Colonic mucosa (tissue), 4 donors: ENCODE data around the gene ZNF407. TPM values are rescaled to one million over a fixed set of nuclear protein-coding genes. Genes with fewer than 3 reads are reported as not detected.

Experiments
- DNase-seq: peaks from one replicate; pipeline ENCODE4 v3.0.0-alpha.2; 2020
- H3K27ac ChIP-seq: fragments of 200-600 bp; one replicate; pipeline ENCODE4 v1.8.0; 2021
- H3K27me3 ChIP-seq: fragments of 200-600 bp; one replicate; pipeline ENCODE4 v1.8.0; 2021
- H3K36me3 ChIP-seq: fragments of 200-600 bp; one replicate; pipeline ENCODE4 v1.8.0; 2021
- H3K4me1 ChIP-seq: fragments of 200-600 bp; one replicate; pipeline ENCODE4 v1.8.0; 2021; ENCODE audit warnings: mild to moderate bottlenecking
- H3K4me3 ChIP-seq: fragments of 200-600 bp; one replicate; pipeline ENCODE4 v1.8.0; 2021
- H3K9ac ChIP-seq, 2 donors: one replicate each; pipeline ENCODE4 v1.7.0; 2013; ENCODE audit warnings: control low read depth in 2 of 2, low read depth in 2 of 2, low read length in 2 of 2
- H3K9me3 ChIP-seq: fragments of 200-600 bp; one replicate; pipeline ENCODE4 v1.8.0; 2021
- intact Hi-C: fragments of 100-400 bp; cut with DNase I; formaldehyde crosslinking; loops from one replicate; pipeline ENCODE4 v1.14.1; 2022
- total RNA-seq, 2 donors: library from RNA; stranded (reverse); fragmentation: NEBNext Ultra II Directional in 1 of 2; extraction: Animal tissue kit (Norgen Biotek cat#: 25700) in 1 of 2; gene quantifications; one replicate each; pipeline ENCODE4 v1.2.1, GENCODE V29; 2021
- TF ChIP-seq, protein P1 (sequence below): fragments of 200-600 bp; IDR thresholded peaks from one replicate; pipeline ENCODE4 v1.8.0; 2022; ENCODE audit warnings: antibody characterized with exemption, mild to moderate bottlenecking
- donor health status: healthy.
- donor health status: DM: no; HTN: no; CAD: no.
- donor health status: DM: no; HTN: no; CAD: no.

Gene ZNF407
- total RNA-seq, 2 donors from 2014 or later = 8.1 to 13.1 TPM

DNA sequence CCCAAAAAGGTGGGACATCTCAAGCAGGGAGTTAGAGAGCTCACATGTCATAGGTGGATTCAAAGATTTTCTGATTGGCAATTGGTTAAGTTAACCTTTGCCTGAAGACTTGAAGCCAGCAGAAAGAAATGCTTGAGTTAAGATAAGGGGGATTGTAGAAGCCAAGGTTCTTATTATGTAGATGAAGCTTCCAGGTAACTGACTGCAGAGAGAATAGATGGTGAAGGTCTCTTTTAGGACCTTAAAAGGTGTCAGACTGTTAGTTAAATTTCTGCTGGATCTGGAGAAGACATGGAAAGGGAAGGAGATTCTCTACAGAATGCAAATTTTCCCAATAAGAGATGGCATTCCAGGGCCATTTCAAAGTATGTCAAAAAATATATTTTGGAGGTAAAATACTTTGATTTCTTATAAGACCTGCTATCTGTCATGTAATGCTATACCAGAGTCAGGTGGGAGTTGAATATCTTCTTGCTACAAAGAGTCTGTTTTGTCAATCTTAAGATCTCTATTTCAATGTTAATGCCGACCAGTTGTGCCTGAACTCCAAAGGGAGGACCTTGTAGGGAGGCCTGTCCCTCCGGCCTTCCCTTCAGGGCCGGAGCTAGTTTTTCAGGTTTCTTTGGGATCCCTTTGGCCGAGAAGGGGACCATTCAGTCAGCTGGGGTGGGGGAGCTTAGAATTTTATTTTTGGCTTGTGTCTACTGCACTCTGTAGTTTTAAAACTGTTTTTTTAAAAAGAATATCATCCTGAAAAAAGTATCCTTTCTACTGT, 330.7 kb downstream of the ZNF407 start:
- H3K9me3 ChIP-seq = no peaks in the 10 kb centered on the region
- H3K36me3 ChIP-seq = no peaks in the 10 kb centered on the region
- no peak overlapping the region for H3K27ac ChIP-seq
- intact Hi-C loops = no loop called here
- TF ChIP-seq, protein P1, sequence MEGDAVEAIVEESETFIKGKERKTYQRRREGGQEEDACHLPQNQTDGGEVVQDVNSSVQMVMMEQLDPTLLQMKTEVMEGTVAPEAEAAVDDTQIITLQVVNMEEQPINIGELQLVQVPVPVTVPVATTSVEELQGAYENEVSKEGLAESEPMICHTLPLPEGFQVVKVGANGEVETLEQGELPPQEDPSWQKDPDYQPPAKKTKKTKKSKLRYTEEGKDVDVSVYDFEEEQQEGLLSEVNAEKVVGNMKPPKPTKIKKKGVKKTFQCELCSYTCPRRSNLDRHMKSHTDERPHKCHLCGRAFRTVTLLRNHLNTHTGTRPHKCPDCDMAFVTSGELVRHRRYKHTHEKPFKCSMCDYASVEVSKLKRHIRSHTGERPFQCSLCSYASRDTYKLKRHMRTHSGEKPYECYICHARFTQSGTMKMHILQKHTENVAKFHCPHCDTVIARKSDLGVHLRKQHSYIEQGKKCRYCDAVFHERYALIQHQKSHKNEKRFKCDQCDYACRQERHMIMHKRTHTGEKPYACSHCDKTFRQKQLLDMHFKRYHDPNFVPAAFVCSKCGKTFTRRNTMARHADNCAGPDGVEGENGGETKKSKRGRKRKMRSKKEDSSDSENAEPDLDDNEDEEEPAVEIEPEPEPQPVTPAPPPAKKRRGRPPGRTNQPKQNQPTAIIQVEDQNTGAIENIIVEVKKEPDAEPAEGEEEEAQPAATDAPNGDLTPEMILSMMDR = no peak
- no peaks in the 10 kb centered on the region for H3K27me3 ChIP-seq
- H3K4me1 ChIP-seq = no peaks in the 10 kb centered on the region
- no peak overlapping the region for H3K4me3 ChIP-seq
- DNase-seq = no peak
- H3K9ac ChIP-seq = no peak overlapping the region

- TF ChIP-seq, protein P1 = no peak
Measured at GRCh38 chr18:74929110-74929509, 331.4 kb downstream of the ZNF407 start.

GRCh38 chr18:74930616-74931015, 332.9 kb downstream of the ZNF407 start:
- Histone ChIP-seq H3K27me3 (no peaks in the 10 kb centered on the region), H3K4me3 (no peak overlapping the region), H3K9me3 (no peaks in the 10 kb centered on the region), H3K4me1 (no peaks in the 10 kb centered on the region), H3K36me3 (no peaks in the 10 kb centered on the region), H3K27ac (no peak overlapping the region), H3K9ac (no peak overlapping the region)
- no peak for DNase-seq
- intact Hi-C loops = no loop called here
- TF ChIP-seq, protein P1 = no peak

More at GRCh38 chr18:74929110-74929509, 331.4 kb downstream of the ZNF407 start:
- Histone ChIP-seq H3K36me3 (no peaks in the 10 kb centered on the region), H3K27me3 (no peaks in the 10 kb centered on the region), H3K27ac (no peak overlapping the region), H3K4me3 (no peak overlapping the region), H3K9ac (no peak overlapping the region), H3K9me3 (no peaks in the 10 kb centered on the region), H3K4me1 (no peaks in the 10 kb centered on the region)
- intact Hi-C loops = no loop called here
- DNase-seq = no peak

DNA sequence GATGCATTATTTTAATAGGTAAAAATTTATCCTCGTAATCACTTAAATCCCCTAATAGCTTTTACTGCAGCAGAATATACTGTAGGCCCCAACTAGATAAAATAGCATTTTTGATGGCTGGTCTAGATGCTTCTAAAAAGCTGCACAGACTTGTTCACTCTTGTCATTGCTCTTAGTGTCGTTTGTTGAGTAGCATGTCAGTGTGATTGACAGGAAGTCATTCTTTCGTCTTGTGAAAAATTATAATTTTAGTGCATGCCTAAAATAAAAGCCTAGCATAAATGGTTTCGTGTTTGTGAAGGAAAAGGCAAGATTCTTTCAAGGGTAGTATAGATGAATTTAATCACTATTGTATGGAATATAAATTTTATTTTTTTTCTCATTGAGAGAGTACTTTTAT, 336.3 kb downstream of the ZNF407 start:
- TF ChIP-seq, protein P1 = no peak
- H3K4me3 ChIP-seq = no peak overlapping the region
- no peak overlapping the region for H3K9ac ChIP-seq
- intact Hi-C loops = no loop called here
- H3K4me1 ChIP-seq = no peaks in the 10 kb centered on the region
- H3K9me3 ChIP-seq = no peaks in the 10 kb centered on the region
- no peaks in the 10 kb centered on the region for H3K27me3 ChIP-seq
- H3K36me3 ChIP-seq = no peaks in the 10 kb centered on the region
- DNase-seq = no peak
- H3K27ac ChIP-seq = no peak overlapping the region

DNA sequence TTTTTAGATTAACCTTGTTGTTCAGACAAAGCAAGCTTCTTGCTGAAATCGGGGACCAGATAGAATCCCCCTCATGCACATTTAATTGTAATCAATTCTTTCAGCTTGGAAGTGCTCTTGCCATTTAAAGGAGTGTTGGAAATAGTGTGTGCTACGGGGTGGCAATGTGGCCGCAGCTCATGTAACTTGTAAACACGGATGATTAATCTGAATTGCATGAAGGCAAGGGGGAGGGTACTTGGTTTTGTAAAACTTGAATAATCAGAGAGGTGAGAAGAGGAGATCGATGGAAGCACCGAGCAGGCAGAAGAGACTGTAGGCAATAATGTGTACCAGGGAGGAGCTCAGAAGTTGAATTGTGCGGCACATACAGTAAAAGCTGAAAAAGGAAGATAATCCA, 337.8 kb downstream of the ZNF407 start:
- DNase-seq = no peak
- intact Hi-C loops = no loop called here
- Histone ChIP-seq H3K27me3 (no peaks in the 10 kb centered on the region), H3K27ac (no peak overlapping the region), H3K9me3 (no peaks in the 10 kb centered on the region), H3K9ac (no peak overlapping the region), H3K4me1 (no peaks in the 10 kb centered on the region), H3K4me3 (no peak overlapping the region), H3K36me3 (no peaks in the 10 kb centered on the region)
- TF ChIP-seq, protein P1 = no peak
